ENCODE data around the gene C22orf15. TPM values are rescaled to one million over a fixed set of nuclear protein-coding genes. Genes with fewer than 3 reads are reported as not detected.

The C22orf15 gene, protein sequence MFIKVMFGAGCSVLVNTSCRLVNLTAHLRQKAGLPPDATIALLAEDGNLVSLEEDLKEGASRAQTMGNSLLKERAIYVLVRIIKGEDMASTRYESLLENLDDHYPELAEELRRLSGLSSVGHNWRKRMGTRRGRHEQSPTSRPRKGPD
- total RNA-seq = not detected

DNA sequence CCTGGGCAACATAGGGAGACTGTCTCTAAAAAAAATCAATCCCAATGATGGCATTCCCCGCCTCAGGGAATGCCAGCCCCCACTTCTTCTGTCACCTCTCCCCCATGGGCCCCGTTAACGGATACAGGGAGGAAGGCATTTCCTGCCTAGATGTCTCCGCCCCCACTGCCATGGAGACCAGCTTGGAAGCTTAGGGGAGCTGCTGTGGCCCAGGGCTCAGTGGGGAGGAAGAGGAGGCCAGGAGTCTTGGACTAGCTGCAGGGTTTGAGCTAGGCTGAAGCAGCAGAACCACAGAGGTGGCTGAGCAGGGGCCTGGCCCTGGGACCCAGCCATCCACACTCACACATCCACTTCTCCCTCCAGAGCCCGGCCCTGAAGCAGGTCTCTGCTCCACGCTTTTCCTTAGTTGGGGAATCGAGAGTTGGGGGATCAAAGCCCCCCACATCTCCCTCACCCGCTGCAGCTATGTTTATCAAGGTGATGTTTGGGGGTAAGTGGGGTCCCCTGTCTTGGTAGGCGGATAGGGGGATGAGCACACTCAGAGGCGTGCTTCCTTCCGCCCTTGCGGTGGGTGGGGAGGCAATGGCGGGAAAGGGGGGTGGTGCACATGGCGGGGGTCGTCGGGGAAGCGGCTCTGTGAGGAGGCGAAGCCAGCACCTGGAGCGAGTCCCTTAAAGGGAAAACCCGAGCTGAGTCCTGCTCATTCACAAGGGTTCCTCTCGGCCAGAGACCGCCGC, at the start of gene C22orf15:
TSS of gene C22orf15 (plus strand) at position 149 of the 737 bp plus-strand sequence. CDS start at position 466, 317 bp downstream.
- Histone ChIP-seq H3K27me3 (no peaks in the 10 kb centered on the region), H3K4me3 (peak within 1 kb of the TSS; percentile 6 to 24), H3K27ac (no peak within 1 kb of the TSS), H3K4me1 (peaks cover 33% of the 10 kb centered on the region), H3K36me3 (no peaks in the 10 kb centered on the region), H3K9me3 (no peaks in the 10 kb centered on the region)
- intact Hi-C loops (cut with DNase I) = no loop called here
- no peak for DNase-seq (ENCODE audit: extremely low spot score in 2 of 2)
- TF ChIP-seq POLR2A (IDR thresholded peaks at IDR 0.05) (no peak), POLR2AphosphoS5 (IDR thresholded peaks at IDR 0.05; ENCODE audit: insufficient read depth in 1 of 2, low read depth in 1 of 2) (no peak)
- TF ChIP-seq, protein P1, sequence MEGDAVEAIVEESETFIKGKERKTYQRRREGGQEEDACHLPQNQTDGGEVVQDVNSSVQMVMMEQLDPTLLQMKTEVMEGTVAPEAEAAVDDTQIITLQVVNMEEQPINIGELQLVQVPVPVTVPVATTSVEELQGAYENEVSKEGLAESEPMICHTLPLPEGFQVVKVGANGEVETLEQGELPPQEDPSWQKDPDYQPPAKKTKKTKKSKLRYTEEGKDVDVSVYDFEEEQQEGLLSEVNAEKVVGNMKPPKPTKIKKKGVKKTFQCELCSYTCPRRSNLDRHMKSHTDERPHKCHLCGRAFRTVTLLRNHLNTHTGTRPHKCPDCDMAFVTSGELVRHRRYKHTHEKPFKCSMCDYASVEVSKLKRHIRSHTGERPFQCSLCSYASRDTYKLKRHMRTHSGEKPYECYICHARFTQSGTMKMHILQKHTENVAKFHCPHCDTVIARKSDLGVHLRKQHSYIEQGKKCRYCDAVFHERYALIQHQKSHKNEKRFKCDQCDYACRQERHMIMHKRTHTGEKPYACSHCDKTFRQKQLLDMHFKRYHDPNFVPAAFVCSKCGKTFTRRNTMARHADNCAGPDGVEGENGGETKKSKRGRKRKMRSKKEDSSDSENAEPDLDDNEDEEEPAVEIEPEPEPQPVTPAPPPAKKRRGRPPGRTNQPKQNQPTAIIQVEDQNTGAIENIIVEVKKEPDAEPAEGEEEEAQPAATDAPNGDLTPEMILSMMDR (IDR thresholded peaks at IDR 0.05) = no peak

DNA sequence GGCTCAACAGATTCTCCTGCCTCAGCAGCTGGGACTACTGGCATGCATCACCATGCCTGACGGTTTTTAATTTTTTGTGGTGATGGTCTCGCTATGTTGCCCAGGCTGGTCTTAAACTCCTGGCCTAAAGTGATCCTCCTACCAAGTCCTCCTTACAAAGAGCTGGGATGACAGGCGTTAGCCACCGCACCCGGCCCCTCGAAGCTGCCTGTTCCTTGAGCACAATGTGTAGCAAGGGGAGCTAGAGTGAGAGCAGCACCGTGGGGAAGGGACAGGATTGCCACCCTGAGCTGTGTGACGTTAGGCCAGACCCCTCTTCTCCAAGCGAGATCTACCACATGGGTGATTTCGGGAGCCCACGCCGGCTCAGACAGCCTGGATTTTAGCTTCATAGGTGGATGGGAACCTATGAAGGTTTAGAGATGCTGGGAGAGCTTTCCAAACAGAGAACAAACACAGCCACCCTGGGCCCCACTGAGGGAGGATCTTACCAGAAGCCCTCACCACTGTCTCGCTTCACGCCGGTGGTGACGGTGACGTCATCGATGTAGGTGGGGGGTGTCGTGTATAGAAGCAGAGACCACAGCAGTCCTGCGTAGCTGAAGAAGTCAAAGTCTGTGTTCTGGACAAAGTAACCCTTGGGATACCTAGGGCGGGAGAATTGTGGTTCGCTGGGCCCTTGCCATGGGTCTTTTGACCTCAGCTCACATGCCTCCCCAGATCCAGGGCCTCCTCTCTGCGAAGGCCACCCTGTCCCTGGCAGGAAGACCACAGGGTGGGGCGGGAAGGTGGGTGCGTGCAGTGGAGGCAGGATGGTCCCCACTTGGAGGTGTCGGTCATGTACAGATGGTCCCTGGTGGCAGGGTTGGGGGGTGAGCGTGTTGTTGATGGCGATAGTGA, 48.8 kb upstream of the C22orf15 start:
- TF ChIP-seq, protein P1 (IDR thresholded peaks at IDR 0.05) = no peak
- TF ChIP-seq POLR2AphosphoS5 (IDR thresholded peaks at IDR 0.05; ENCODE audit: insufficient read depth in 1 of 2, low read depth in 1 of 2) (no peak), POLR2A (IDR thresholded peaks at IDR 0.05) (no peak)
- peaks cover 15% of the 10 kb centered on the region for H3K4me1 ChIP-seq
- no peaks in the 10 kb centered on the region for H3K9me3 ChIP-seq
- DNase-seq (ENCODE audit: extremely low spot score in 2 of 2) = no peak
- no peak overlapping the region for H3K27ac ChIP-seq
- no peak overlapping the region for H3K4me3 ChIP-seq
- peaks cover 0 to 47% of the 10 kb centered on the region in 2 donors for H3K36me3 ChIP-seq
- intact Hi-C loops (cut with DNase I) = no loop called here
- H3K27me3 ChIP-seq = no peaks in the 10 kb centered on the region

DNA sequence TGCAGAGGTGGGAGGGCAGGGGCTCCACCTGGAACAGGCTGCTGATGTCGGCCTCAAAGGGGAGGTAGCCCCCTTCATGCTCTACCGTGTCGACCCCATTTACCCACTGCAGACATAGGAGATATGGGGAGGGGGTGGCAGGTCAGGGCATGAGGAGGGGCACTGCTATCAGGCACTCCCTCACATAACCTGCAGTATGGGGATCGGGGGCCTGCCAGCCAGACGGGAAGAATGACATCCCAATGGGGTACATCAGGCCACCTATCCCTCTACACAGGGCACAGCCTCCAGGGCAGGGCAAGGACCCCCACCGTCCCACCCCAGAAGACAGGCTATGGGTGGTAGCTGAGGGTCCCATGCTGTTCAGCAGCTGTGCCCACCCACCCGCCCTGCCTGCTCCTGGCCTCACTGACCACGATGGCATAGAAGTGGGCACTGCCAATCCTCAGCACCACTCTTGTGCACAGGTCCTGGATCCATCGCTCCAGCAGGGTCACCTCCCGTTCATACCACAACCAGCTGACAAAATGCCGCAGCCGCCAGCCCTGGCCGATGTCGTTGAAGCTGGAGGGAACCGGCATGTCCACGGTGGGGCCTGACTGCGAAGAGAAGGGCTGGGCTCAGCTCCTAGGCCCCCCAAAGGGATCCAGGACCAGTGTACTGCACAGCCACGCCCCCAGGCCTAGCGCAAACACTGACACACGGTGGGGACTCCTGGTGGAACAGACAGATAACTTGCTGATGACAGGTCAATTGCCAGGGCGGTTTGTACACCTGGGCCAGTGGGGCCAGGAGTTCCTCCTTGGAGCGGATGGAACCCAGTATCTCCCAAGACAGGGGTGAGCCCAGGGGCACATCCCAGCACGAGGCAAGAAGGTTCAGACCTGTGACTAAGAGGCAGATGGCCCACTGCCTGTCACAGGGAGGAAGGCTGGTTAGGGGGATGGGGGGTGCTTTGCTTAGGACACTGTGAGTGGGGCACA, 47.9 kb upstream of the C22orf15 start:
- DNase-seq (ENCODE audit: extremely low spot score in 2 of 2) = no peak
- Histone ChIP-seq H3K27me3 (no peaks in the 10 kb centered on the region), H3K36me3 (peaks cover 0 to 39% of the 10 kb centered on the region in 2 donors), H3K4me1 (peaks cover 15% of the 10 kb centered on the region), H3K27ac (no peak overlapping the region), H3K4me3 (no peak overlapping the region), H3K9me3 (no peaks in the 10 kb centered on the region)
- TF ChIP-seq POLR2A (IDR thresholded peaks at IDR 0.05) = no peak
- TF ChIP-seq, protein P1 (IDR thresholded peaks at IDR 0.05) = no peak
- TF ChIP-seq POLR2AphosphoS5 (IDR thresholded peaks at IDR 0.05; ENCODE audit: insufficient read depth in 1 of 2, low read depth in 1 of 2) = no peak
- intact Hi-C loops (cut with DNase I) = no loop called here

DNA sequence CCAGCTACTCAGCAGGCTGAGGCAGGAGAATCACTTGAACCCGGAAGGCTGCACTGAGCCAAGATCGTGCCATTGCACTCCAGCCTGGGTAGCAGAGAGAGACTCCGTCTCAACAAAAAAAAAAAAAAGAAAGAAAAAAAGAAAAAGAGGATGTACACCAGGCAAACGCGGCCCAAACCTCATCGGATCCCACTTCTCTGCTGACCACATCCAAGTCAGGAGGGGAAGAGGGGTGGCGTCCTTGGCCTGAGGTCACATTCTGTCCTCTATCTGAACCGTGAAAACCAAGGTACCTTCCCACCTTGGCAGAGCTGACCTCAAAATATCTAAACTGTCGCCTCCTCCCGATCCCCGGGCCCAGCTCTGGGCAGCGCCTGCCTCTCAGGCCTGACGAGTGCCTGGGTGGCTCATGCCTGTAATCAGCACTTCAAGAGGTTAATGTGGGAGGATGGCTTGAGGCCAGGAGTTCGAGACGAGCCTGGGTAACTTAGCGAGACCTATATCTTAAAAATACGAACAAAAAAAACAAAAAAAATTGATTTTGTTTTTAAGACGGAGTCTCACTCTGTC, 46.9 kb upstream of the C22orf15 start:
- DNase-seq (ENCODE audit: extremely low spot score in 2 of 2) = no peak
- Histone ChIP-seq H3K4me1 (peaks cover 15% of the 10 kb centered on the region), H3K9me3 (no peaks in the 10 kb centered on the region), H3K27ac (no peak overlapping the region), H3K4me3 (peak overlapping the region; percentile 77 to 95), H3K27me3 (no peaks in the 10 kb centered on the region), H3K36me3 (peaks cover 0 to 35% of the 10 kb centered on the region in 2 donors)
- TF ChIP-seq, protein P1 (IDR thresholded peaks at IDR 0.05) = no peak
- TF ChIP-seq POLR2AphosphoS5 (IDR thresholded peaks at IDR 0.05; ENCODE audit: insufficient read depth in 1 of 2, low read depth in 1 of 2) (no peak), POLR2A (IDR thresholded peaks at IDR 0.05) (no peak)
- intact Hi-C loops (cut with DNase I) = no loop called here

Measured in vagina (tissue), 2 donors.